Panc1 (cell line): ENCODE data around the gene LILRB1. TPM values are rescaled to one million over a fixed set of nuclear protein-coding genes. Genes with fewer than 3 reads are reported as not detected.

Experiments used
- ATAC-seq: fragments of 200-7000 bp; cut with Tn5 transposase; 2 replicates; pipeline ENCODE4 v1.9.1; 2020; ENCODE audit warnings: mild to moderate bottlenecking, moderate library complexity
- BruUV-seq: library from RNA; stranded (reverse); fragments of 400-500 nt; replicated peaks from 2 replicates; lab custom pipeline; 2021; lab: Mats Ljungman, UMichigan
- CTCF ChIA-PET: fragments of 300-600 bp; sonication (Branson Sonifier 250); formaldehyde crosslinking; loops from one replicate; lab custom pipeline; 2022; ENCODE audit warnings: antibody characterized with exemption; lab: Charles Lee
- POLR2A ChIA-PET: fragments of 300-600 bp; sonication (Branson Sonifier 250); formaldehyde crosslinking; loops from one replicate; lab custom pipeline; 2022; ENCODE audit warnings: antibody characterized with exemption; lab: Charles Lee
- DNase-seq: peaks from one replicate; pipeline ENCODE4 v3.0.0-alpha.2; 2010; ENCODE audit warnings: low read depth, low spot score
- H3K27ac ChIP-seq: 2 replicates; pipeline ENCODE4 v1.5.1; 2011; ENCODE audit warnings: mild to moderate bottlenecking, low read length, inconsistent platforms
- H3K27me3 ChIP-seq: fragments of 200-500 bp; sonication (Bioruptor generic); 2 replicates; pipeline ENCODE4 v1.6.0; 2014; ENCODE audit warnings: low read length, inconsistent platforms; ENCODE audit not compliant: control insufficient read depth, insufficient read depth
- H3K36me3 ChIP-seq: fragments of 200-500 bp; sonication (Bioruptor generic); 2 replicates; pipeline ENCODE4 v1.5.1; 2014; ENCODE audit warnings: inconsistent platforms, mild to moderate bottlenecking, low read length, moderate library complexity; ENCODE audit not compliant: control insufficient read depth, insufficient read depth
- H3K4me1 ChIP-seq: 2 replicates; pipeline ENCODE4 v1.5.1; 2011; ENCODE audit warnings: inconsistent platforms, mild to moderate bottlenecking, low read length, moderate library complexity; ENCODE audit not compliant: control insufficient read depth, insufficient read depth
- H3K4me3 ChIP-seq, 2 experiments: 2 replicates each; pipeline ENCODE4 v1.5.1; 2011 to 2012; ENCODE audit warnings: low read depth in 2 of 2, low read length in 2 of 2, mild to moderate bottlenecking in 2 of 2, inconsistent platforms in 1 of 2, moderate library complexity in 1 of 2
- H3K9me3 ChIP-seq: fragments of 200-500 bp; sonication (Bioruptor generic); 2 replicates; pipeline ENCODE4 v1.5.1; 2014; ENCODE audit warnings: low read depth, mild to moderate bottlenecking, inconsistent platforms, low read length, moderate library complexity; ENCODE audit not compliant: control insufficient read depth, insufficient read depth
- POLR2AphosphoS5 ChIP-seq: IDR thresholded peaks from 2 replicates; pipeline ENCODE4 v1.6.1; 2012; ENCODE audit warnings: mild to moderate bottlenecking, low read depth, low read length, moderate library complexity
- REST ChIP-seq, 2 experiments: IDR thresholded peaks; 2 replicates each; pipeline ENCODE4 v1.6.1; 2011 to 2012; ENCODE audit warnings: low read depth in 2 of 2, control low read depth in 1 of 2, low read length in 1 of 2, mild to moderate bottlenecking in 1 of 2, moderate library complexity in 1 of 2; ENCODE audit not compliant: insufficient read depth in 1 of 2
- SIN3A ChIP-seq: IDR thresholded peaks from 2 replicates; pipeline ENCODE4 v1.6.1; 2012; ENCODE audit warnings: low read depth, mild to moderate bottlenecking, low read length, moderate library complexity, borderline replicate concordance; ENCODE audit not compliant: insufficient read depth
- TCF7L2 ChIP-seq: IDR thresholded peaks from 2 replicates; pipeline ENCODE4 v1.6.1; 2011; ENCODE audit warnings: mild to moderate bottlenecking, low read depth, low read length, inconsistent platforms
- in situ Hi-C: cut with HindIII; loops from 2 replicates; pipeline ENCODE4 v1.10.0; 2016; ENCODE audit warnings: low sequenced_read_pairs, low pct_unique_long_range_greater_than_20kb
- intact Hi-C: fragments of 100-400 bp; cut with micrococcal nuclease; formaldehyde crosslinking; loops from one replicate; pipeline ENCODE4 v1.10.0; 2022; ENCODE audit not compliant: unreplicated experiment
- total RNA-seq: library from RNA; stranded (reverse); gene quantifications from one replicate; pipeline ENCODE4 v1.2.1, GENCODE V29; 2021; ENCODE audit not compliant: unreplicated experiment
- TF ChIP-seq, protein P1 (sequence below): fragments of 450-650 bp; IDR thresholded peaks from 2 replicates; pipeline ENCODE4 v1.5.1; 2017; ENCODE audit warnings: mild to moderate bottlenecking

The LILRB1 gene
- total RNA-seq, 1 experiment from 2014 or later: 0.08 TPM

GRCh38 chr19:54670576-54671357 is 40.5 kb downstream of the LILRB1 start:
- TF ChIP-seq REST (IDR thresholded peaks at IDR 0.05; ENCODE audit: insufficient read depth in 1 of 2, low read depth in 2 of 2, low read length in 1 of 2) (no peak), POLR2AphosphoS5 (no peak), TCF7L2 (no peak), SIN3A (no peak)
- TF ChIP-seq, protein P1, sequence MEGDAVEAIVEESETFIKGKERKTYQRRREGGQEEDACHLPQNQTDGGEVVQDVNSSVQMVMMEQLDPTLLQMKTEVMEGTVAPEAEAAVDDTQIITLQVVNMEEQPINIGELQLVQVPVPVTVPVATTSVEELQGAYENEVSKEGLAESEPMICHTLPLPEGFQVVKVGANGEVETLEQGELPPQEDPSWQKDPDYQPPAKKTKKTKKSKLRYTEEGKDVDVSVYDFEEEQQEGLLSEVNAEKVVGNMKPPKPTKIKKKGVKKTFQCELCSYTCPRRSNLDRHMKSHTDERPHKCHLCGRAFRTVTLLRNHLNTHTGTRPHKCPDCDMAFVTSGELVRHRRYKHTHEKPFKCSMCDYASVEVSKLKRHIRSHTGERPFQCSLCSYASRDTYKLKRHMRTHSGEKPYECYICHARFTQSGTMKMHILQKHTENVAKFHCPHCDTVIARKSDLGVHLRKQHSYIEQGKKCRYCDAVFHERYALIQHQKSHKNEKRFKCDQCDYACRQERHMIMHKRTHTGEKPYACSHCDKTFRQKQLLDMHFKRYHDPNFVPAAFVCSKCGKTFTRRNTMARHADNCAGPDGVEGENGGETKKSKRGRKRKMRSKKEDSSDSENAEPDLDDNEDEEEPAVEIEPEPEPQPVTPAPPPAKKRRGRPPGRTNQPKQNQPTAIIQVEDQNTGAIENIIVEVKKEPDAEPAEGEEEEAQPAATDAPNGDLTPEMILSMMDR: no peak
- ChIA-PET CTCF (interaction anchor here (1.2 kb wide), 1 partner anchor 18 kb away, joined by 3 read pairs; no protein-coding TSS in a partner anchor), POLR2A (no interaction called here)
- in situ Hi-C loops (loop anchor here (10.0 kb wide), 1 partner anchor 96 kb away; the partner anchor contains the start of gene LILRA2), intact Hi-C loops (no loop called here)
- no TSS peak for BruUV-seq
- H3K27ac ChIP-seq: no peak overlapping the region
- H3K4me3 ChIP-seq: no peak overlapping the region
- no peak for ATAC-seq
- no peaks in the 10 kb centered on the region for H3K9me3 ChIP-seq
- no peaks in the 10 kb centered on the region for H3K4me1 ChIP-seq
- peaks cover 36% of the 10 kb centered on the region for H3K27me3 ChIP-seq
- no peak for DNase-seq
- no peaks in the 10 kb centered on the region for H3K36me3 ChIP-seq

- BruUV-seq: no TSS peak
- ChIA-PET POLR2A (no interaction called here), CTCF (interaction anchor here (0.6 kb wide), 2 partner anchors 158 to 396 kb away, joined by 7 read pairs; no protein-coding TSS in a partner anchor)
- intact Hi-C loops: no loop called here
- ATAC-seq: no peak
- Histone ChIP-seq H3K36me3 (no peaks in the 10 kb centered on the region), H3K4me3 (no peak overlapping the region), H3K27ac (no peak overlapping the region), H3K27me3 (peaks cover 32% of the 10 kb centered on the region), H3K4me1 (no peaks in the 10 kb centered on the region), H3K9me3 (no peaks in the 10 kb centered on the region)
- DNase-seq: no peak
- in situ Hi-C loops: loop anchor here (10.0 kb wide), 1 partner anchor 98 kb away; the partner anchor contains the start of gene LILRA2
- TF ChIP-seq TCF7L2 (no peak), POLR2AphosphoS5 (no peak), SIN3A (no peak)
These were observed 42.9 kb downstream of the LILRB1 start for GRCh38 chr19:54673222-54673621.
